Smooth muscle cell (in vitro differentiated cells): ENCODE data around the gene IMPDH2. TPM values are rescaled to one million over a fixed set of nuclear protein-coding genes. Genes with fewer than 3 reads are reported as not detected.

ENCODE experiments used
- DNase-seq: peaks from one replicate; lab custom pipeline; 2025; ENCODE audit not compliant: unreplicated experiment; lab: John Stamatoyannopoulos, UW
- H2AFZ ChIP-seq: fragments of 200-600 bp; sonication (generic); 2 replicates; pipeline ENCODE4 v1.6.0; 2016; ENCODE audit warnings: antibody characterized with exemption, low read depth, mild to moderate bottlenecking
- H3F3A ChIP-seq: fragments of 200-600 bp; sonication (generic); 2 replicates; pipeline ENCODE4 v1.6.0; 2017; ENCODE audit warnings: antibody characterized with exemption, low read depth
- H3K27ac ChIP-seq: fragments of 200-600 bp; sonication (generic); 2 replicates; pipeline ENCODE4 v1.5.1; 2016; ENCODE audit warnings: low read depth, mild to moderate bottlenecking
- H3K27me3 ChIP-seq: fragments of 200-600 bp; sonication (generic); 2 replicates; pipeline ENCODE4 v1.6.1; 2016; ENCODE audit warnings: low read depth, mild to moderate bottlenecking
- H3K36me3 ChIP-seq: fragments of 200-600 bp; sonication (generic); 2 replicates; pipeline ENCODE4 v1.5.1; 2016; ENCODE audit warnings: low read depth
- H3K4me1 ChIP-seq: fragments of 200-600 bp; sonication (generic); 2 replicates; pipeline ENCODE4 v1.5.1; 2016; ENCODE audit warnings: low read depth
- H3K4me2 ChIP-seq: fragments of 200-600 bp; sonication (generic); 2 replicates; pipeline ENCODE4 v1.6.0; 2016; ENCODE audit warnings: mild to moderate bottlenecking
- H3K4me3 ChIP-seq: fragments of 200-600 bp; sonication (generic); 2 replicates; pipeline ENCODE4 v1.5.1; 2016; ENCODE audit warnings: mild to moderate bottlenecking
- H3K79me2 ChIP-seq: fragments of 200-600 bp; sonication (generic); 2 replicates; pipeline ENCODE4 v1.6.0; 2016; ENCODE audit warnings: low read depth, mild to moderate bottlenecking
- H3K9ac ChIP-seq: fragments of 200-600 bp; sonication (generic); 2 replicates; pipeline ENCODE4 v1.6.0; 2016; ENCODE audit warnings: low read depth
- H3K9me3 ChIP-seq: fragments of 200-600 bp; sonication (generic); replicated peaks from 2 replicates; pipeline ENCODE4 v1.5.1; 2016; ENCODE audit warnings: low read depth
- H4K20me1 ChIP-seq: fragments of 200-600 bp; sonication (generic); 2 replicates; pipeline ENCODE4 v1.6.0; 2016; ENCODE audit warnings: low read depth
- CTCF ChIP-seq: fragments of 200-600 bp; sonication (generic); IDR thresholded peaks from 2 replicates; pipeline ENCODE4 v1.5.1; 2017; ENCODE audit warnings: borderline replicate concordance, mild to moderate bottlenecking, antibody characterized with exemption; ENCODE audit not compliant: insufficient read depth, poor library complexity, severe bottlenecking
- WGBS: methylation state at CpG from one replicate; pipeline ENCODE4 v1.1.7; 2016; ENCODE audit warnings: low lambda C conversion rate; 5-methylcytosine and 5-hydroxymethylcytosine counted together
- polyA plus RNA-seq: library from polyadenylated mRNA; unstranded; fragments of >200 nt; fragmentation: Nextera tagmentation; extraction: Ambion mirVana; gene quantifications from 2 replicates; pipeline ENCODE4 v1.2.1, GENCODE V29; 2016
- total RNA-seq: library from RNA; depleted of rRNA; stranded (reverse); fragments of >200 nt; gene quantifications from 2 replicates; pipeline ENCODE4 v1.2.3, GENCODE V29; 2014

The IMPDH2 gene
- total and polyA plus RNA-seq, 2 experiments from 2014 or later: 105 to 121 TPM

GRCh38 chr3:49001155-49001554, 28.0 kb downstream of the IMPDH2 start:
- 96% methylated on average over 6 of the region's 6 CpGs for WGBS
- no peak overlapping the region for H3K4me2 ChIP-seq
- no peak overlapping the region for H3K27ac ChIP-seq
- no peak overlapping the region for H3K9ac ChIP-seq
- no peaks in the 10 kb centered on the region for H3K9me3 ChIP-seq
- H3F3A ChIP-seq: no peaks in the 10 kb centered on the region
- H3K79me2 ChIP-seq: no peaks in the 10 kb centered on the region
- no peak overlapping the region for H3K4me3 ChIP-seq
- no peaks in the 10 kb centered on the region for H4K20me1 ChIP-seq
- no peaks in the 10 kb centered on the region for H3K27me3 ChIP-seq
- TF ChIP-seq CTCF: no peak
- H3K4me1 ChIP-seq: peaks cover 9% of the 10 kb centered on the region
- H2AFZ ChIP-seq: no peak overlapping the region
- DNase-seq: no peak
- H3K36me3 ChIP-seq: no peaks in the 10 kb centered on the region

GRCh38 chr3:48999085-48999858, 29.9 kb downstream of the IMPDH2 start:
- H3K27ac ChIP-seq: no peak overlapping the region
- H3K9me3 ChIP-seq: no peaks in the 10 kb centered on the region
- peaks cover 8% of the 10 kb centered on the region for H3K4me1 ChIP-seq
- no peaks in the 10 kb centered on the region for H4K20me1 ChIP-seq
- H3K36me3 ChIP-seq: no peaks in the 10 kb centered on the region
- H3K79me2 ChIP-seq: no peaks in the 10 kb centered on the region
- no peaks in the 10 kb centered on the region for H3K27me3 ChIP-seq
- no peak overlapping the region for H3K4me2 ChIP-seq
- 92% methylated on average over 8 of the region's 8 CpGs for WGBS
- no peak overlapping the region for H3K4me3 ChIP-seq
- H2AFZ ChIP-seq: no peak overlapping the region
- no peak for TF ChIP-seq CTCF
- no peak for DNase-seq
- no peak overlapping the region for H3K9ac ChIP-seq
- no peaks in the 10 kb centered on the region for H3F3A ChIP-seq

- no peak overlapping the region for H3K9ac ChIP-seq
- peaks cover 2% of the 10 kb centered on the region for H3K79me2 ChIP-seq
- TF ChIP-seq CTCF: no peak
- H3K4me1 ChIP-seq: peaks cover 8% of the 10 kb centered on the region
- no peaks in the 10 kb centered on the region for H4K20me1 ChIP-seq
- DNase-seq: no peak
- no peak overlapping the region for H2AFZ ChIP-seq
- no peaks in the 10 kb centered on the region for H3F3A ChIP-seq
- no peaks in the 10 kb centered on the region for H3K9me3 ChIP-seq
- no peak overlapping the region for H3K4me2 ChIP-seq
- no peak overlapping the region for H3K27ac ChIP-seq
- 91% methylated on average over 17 of the region's 20 CpGs for WGBS
- H3K4me3 ChIP-seq: no peak overlapping the region
- H3K36me3 ChIP-seq: no peaks in the 10 kb centered on the region
- H3K27me3 ChIP-seq: no peaks in the 10 kb centered on the region
Observed at GRCh38 chr3:48997714-48998637, 31.2 kb downstream of the IMPDH2 start.
